GM10266 (cell line): ENCODE data around the gene ERI3.

ENCODE experiments used
- DNase-seq: peaks from one replicate; pipeline ENCODE4 v3.0.0; 2012; ENCODE audit errors: extremely low spot score
- TF ChIP-seq, protein P1 (sequence below): IDR thresholded peaks from 2 replicates; pipeline ENCODE4 v1.5.1; 2012; ENCODE audit warnings: mild to moderate bottlenecking, low read depth; ENCODE audit not compliant: control insufficient read depth, insufficient read depth; ENCODE audit errors: missing control alignments

ERI3 gene

GRCh38 chr1:44359234-44359935, 4.3 kb upstream of the ERI3 start:
- TF ChIP-seq, protein P1, sequence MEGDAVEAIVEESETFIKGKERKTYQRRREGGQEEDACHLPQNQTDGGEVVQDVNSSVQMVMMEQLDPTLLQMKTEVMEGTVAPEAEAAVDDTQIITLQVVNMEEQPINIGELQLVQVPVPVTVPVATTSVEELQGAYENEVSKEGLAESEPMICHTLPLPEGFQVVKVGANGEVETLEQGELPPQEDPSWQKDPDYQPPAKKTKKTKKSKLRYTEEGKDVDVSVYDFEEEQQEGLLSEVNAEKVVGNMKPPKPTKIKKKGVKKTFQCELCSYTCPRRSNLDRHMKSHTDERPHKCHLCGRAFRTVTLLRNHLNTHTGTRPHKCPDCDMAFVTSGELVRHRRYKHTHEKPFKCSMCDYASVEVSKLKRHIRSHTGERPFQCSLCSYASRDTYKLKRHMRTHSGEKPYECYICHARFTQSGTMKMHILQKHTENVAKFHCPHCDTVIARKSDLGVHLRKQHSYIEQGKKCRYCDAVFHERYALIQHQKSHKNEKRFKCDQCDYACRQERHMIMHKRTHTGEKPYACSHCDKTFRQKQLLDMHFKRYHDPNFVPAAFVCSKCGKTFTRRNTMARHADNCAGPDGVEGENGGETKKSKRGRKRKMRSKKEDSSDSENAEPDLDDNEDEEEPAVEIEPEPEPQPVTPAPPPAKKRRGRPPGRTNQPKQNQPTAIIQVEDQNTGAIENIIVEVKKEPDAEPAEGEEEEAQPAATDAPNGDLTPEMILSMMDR: no peak
- no peak for DNase-seq

- DNase-seq: no peak
- TF ChIP-seq, protein P1: no peak
These were observed 2.7 kb upstream of the ERI3 start for GRCh38 chr1:44357710-44358109.

GRCh38 chr1:44355582-44356305, 687 bp upstream of the ERI3 start:
- DNase-seq: no peak
- TF ChIP-seq, protein P1: no peak

DNA sequence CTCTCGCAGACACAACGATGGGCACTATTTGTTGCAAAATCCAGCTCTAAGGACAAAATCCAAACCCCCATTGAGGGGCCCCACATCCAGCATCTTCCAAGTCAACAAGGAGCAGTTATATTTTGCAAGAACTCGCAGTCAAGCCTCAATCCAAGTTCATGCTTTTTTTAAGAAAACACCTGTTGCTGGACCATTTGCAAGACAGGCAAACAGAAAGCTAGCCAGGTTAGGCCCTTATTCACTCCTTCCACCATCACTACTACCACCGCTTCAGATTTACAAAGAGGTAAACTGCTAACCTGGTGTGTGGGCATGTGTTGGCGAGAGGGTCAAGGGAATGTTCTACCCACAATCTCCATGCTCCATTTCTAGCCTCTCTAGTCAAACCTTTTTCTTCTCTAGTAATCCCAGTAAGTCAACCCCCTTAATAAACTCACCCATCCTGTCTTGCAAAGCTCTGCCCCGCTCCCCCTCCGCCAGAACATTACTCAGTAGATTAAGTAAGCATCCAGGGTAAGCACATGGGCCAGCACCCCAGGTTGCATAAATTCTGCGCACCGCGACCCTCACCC, 703 bp downstream of the ERI3 start:
- DNase-seq: no peak

DNA sequence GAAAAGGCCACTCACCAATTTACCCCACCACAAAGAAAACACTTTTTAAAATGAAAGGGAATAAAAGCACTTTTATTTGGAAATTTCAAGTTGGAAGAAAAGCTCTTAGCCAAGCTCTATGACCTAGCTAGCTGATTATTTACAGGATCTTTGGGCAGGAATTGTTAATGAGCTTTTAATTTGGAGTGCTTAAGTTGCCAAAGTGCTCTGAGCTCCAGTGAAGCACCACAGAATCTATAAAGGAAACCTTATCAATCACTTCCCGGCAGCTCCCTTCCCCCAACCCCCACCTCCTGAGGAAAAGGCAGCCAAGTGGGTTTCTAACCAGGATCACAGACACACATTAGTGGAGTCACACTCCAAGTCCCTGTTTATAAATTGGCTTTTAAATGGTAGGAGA, 1.5 kb downstream of the ERI3 start:
- no peak for DNase-seq
- TF ChIP-seq, protein P1: no peak

More for the DNA sequence above, 703 bp downstream of the ERI3 start:
- TF ChIP-seq, protein P1: no peak

DNA sequence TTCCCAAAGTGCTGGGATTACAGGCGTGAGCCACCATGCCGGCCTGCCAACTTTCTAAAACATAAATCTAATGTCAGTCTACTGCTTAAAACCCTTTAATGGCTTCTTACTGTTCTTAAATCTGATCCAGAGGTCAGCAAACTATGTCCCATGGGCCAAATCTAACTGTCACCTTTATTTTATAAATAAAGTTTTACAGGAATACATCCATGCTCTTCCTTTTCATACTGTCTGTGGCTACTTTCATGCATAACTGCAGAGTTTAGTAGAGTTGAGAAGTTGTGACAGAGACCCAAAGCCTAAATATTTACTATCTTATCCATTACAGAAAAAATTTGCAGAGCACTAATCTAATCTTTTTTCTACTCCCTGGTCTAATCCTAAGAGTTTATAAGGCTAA, 3.8 kb downstream of the ERI3 start:
- no peak for DNase-seq
- TF ChIP-seq, protein P1: no peak

DNA sequence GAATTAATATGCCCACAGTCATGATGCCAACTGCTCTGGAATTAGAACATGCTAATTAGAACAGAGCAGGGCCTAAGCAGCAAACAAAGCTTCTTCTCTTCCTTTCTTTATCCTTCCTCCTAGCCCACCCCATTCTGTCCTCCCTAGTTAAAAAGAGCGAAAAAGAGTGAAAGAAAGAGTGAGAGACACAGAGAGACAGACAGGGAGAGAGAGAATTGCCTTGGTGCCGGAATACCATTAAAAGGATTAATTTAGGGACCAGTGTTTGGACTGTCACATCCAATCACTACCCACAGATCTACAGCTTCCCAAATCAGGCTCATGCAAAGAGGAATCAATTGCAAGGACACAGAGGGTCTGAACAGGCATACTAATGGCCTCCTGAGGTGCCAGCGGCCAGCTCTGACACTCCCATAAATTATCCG, 7.0 kb downstream of the ERI3 start:
- TF ChIP-seq, protein P1: no peak
- DNase-seq: no peak
